GM12878 (cell line): ENCODE data around the gene PPARD.

Experiments
- ZNF24 ChIP-seq: fragments of 450-650 bp; IDR thresholded peaks from 2 replicates; pipeline ENCODE4 v1.6.1; 2017; ENCODE audit warnings: antibody characterized with exemption, mild to moderate bottlenecking
- TF ChIP-seq, protein P1 (sequence below): IDR thresholded peaks from 2 replicates; pipeline ENCODE4 v1.6.1; 2012; ENCODE audit warnings: mild to moderate bottlenecking, low read depth, low read length
- TF ChIP-seq, protein P2 (sequence below), 3 experiments: IDR thresholded peaks in 2 of 3; conservative IDR thresholded peaks in 1 of 3; 2 replicates each; pipeline ENCODE4 v1.5.1; 2011; ENCODE audit warnings: low read depth in 3 of 3, low read length in 3 of 3, mild to moderate bottlenecking in 3 of 3, control low read depth in 2 of 3, moderate library complexity in 2 of 3, inconsistent platforms in 1 of 3, mixed read lengths in 1 of 3; ENCODE audit not compliant: control insufficient read depth in 2 of 3, insufficient read depth in 1 of 3; ENCODE audit errors: extremely low read depth in 1 of 3

DNA sequence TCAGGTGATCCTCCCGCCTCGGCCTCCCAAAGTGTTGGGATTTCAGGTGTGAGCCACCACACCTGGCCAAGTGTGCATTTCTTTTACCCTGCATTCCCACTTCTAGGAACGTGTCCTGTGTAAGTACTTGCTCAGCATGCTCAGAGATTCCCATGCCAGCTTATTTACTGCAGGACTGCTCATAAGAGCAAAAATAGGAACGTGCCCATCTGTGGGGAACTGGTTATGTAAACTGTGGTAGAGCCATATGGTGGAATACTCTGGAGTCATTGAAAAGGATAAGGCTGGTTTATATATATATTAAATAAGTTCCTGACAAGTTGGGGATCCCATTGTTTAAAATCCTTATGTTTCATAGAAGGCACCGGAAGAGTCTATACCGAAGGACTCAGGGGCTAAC lies 71.6 kb downstream of the PPARD start:
- TF ChIP-seq, protein P1, sequence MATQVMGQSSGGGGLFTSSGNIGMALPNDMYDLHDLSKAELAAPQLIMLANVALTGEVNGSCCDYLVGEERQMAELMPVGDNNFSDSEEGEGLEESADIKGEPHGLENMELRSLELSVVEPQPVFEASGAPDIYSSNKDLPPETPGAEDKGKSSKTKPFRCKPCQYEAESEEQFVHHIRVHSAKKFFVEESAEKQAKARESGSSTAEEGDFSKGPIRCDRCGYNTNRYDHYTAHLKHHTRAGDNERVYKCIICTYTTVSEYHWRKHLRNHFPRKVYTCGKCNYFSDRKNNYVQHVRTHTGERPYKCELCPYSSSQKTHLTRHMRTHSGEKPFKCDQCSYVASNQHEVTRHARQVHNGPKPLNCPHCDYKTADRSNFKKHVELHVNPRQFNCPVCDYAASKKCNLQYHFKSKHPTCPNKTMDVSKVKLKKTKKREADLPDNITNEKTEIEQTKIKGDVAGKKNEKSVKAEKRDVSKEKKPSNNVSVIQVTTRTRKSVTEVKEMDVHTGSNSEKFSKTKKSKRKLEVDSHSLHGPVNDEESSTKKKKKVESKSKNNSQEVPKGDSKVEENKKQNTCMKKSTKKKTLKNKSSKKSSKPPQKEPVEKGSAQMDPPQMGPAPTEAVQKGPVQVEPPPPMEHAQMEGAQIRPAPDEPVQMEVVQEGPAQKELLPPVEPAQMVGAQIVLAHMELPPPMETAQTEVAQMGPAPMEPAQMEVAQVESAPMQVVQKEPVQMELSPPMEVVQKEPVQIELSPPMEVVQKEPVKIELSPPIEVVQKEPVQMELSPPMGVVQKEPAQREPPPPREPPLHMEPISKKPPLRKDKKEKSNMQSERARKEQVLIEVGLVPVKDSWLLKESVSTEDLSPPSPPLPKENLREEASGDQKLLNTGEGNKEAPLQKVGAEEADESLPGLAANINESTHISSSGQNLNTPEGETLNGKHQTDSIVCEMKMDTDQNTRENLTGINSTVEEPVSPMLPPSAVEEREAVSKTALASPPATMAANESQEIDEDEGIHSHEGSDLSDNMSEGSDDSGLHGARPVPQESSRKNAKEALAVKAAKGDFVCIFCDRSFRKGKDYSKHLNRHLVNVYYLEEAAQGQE: no peak
- TF ChIP-seq ZNF24: no peak
- TF ChIP-seq, protein P2, sequence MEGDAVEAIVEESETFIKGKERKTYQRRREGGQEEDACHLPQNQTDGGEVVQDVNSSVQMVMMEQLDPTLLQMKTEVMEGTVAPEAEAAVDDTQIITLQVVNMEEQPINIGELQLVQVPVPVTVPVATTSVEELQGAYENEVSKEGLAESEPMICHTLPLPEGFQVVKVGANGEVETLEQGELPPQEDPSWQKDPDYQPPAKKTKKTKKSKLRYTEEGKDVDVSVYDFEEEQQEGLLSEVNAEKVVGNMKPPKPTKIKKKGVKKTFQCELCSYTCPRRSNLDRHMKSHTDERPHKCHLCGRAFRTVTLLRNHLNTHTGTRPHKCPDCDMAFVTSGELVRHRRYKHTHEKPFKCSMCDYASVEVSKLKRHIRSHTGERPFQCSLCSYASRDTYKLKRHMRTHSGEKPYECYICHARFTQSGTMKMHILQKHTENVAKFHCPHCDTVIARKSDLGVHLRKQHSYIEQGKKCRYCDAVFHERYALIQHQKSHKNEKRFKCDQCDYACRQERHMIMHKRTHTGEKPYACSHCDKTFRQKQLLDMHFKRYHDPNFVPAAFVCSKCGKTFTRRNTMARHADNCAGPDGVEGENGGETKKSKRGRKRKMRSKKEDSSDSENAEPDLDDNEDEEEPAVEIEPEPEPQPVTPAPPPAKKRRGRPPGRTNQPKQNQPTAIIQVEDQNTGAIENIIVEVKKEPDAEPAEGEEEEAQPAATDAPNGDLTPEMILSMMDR (IDR thresholded peaks at IDR 0.05 in 2 of 3, conservative IDR thresholded peaks at IDR 0.05 in 1 of 3; ENCODE audit: control insufficient read depth in 2 of 3, extremely low read depth in 1 of 3, insufficient read depth in 1 of 3, low read depth in 3 of 3, low read length in 3 of 3): no peak
